ENCODE results near the gene LRRC36.

The LRRC36 gene

DNA sequence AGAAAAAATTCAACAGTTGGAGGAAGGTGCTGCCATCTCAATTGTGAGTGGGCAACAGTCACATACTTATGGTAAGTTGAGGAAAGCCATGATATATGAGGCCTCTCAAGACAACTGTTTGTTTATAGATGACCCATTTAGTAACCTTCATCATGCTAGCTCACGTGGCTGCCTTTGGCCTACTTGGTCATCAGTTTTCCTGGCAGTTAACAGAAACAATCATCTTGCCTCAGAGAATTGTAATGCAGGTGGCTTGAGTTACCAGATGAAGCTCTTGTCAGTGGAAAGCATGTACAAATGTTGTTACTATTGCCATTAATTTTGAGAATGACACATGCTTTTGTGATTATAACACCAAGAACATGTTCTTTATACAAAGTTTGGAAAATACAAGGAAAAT is 52.0 kb downstream of the LRRC36 start:
- TF ChIP-seq, protein P1, sequence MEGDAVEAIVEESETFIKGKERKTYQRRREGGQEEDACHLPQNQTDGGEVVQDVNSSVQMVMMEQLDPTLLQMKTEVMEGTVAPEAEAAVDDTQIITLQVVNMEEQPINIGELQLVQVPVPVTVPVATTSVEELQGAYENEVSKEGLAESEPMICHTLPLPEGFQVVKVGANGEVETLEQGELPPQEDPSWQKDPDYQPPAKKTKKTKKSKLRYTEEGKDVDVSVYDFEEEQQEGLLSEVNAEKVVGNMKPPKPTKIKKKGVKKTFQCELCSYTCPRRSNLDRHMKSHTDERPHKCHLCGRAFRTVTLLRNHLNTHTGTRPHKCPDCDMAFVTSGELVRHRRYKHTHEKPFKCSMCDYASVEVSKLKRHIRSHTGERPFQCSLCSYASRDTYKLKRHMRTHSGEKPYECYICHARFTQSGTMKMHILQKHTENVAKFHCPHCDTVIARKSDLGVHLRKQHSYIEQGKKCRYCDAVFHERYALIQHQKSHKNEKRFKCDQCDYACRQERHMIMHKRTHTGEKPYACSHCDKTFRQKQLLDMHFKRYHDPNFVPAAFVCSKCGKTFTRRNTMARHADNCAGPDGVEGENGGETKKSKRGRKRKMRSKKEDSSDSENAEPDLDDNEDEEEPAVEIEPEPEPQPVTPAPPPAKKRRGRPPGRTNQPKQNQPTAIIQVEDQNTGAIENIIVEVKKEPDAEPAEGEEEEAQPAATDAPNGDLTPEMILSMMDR (IDR thresholded peaks at IDR 0.05; ENCODE audit: low read depth, low read length): no peak
- no peak overlapping the region for H3K4me3 ChIP-seq (ENCODE audit: low read depth, low read length)
- DNase-seq (ENCODE audit: low read depth, low spot score): no peak
- in situ Hi-C loops (cut with HindIII; ENCODE audit: low sequenced_read_pairs): no loop called here

DNA sequence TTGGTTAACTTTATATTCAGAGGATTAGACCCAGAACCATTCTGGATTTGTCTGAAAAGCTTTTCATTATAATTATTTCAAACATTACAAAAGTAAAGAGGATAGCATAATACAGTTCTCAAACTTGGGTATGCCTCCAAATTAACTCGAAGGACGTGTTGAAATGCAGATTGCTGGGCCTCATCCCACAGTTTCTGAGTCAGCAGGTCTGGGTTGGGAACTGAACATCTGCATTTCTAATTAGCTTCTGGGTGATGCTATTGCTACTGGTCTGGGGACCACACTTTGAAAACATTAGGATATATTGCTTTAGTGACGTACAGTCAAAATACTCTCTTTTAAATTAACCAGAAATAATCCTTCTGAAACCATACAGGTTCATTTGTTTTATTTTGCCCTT is 56.7 kb downstream of the LRRC36 start:
- TF ChIP-seq, protein P1 (IDR thresholded peaks at IDR 0.05; ENCODE audit: low read depth, low read length): no peak
- no peak for DNase-seq (ENCODE audit: low read depth, low spot score)
- no peak overlapping the region for H3K4me3 ChIP-seq (ENCODE audit: low read depth, low read length)
- in situ Hi-C loops (cut with HindIII; ENCODE audit: low sequenced_read_pairs): no loop called here

DNA sequence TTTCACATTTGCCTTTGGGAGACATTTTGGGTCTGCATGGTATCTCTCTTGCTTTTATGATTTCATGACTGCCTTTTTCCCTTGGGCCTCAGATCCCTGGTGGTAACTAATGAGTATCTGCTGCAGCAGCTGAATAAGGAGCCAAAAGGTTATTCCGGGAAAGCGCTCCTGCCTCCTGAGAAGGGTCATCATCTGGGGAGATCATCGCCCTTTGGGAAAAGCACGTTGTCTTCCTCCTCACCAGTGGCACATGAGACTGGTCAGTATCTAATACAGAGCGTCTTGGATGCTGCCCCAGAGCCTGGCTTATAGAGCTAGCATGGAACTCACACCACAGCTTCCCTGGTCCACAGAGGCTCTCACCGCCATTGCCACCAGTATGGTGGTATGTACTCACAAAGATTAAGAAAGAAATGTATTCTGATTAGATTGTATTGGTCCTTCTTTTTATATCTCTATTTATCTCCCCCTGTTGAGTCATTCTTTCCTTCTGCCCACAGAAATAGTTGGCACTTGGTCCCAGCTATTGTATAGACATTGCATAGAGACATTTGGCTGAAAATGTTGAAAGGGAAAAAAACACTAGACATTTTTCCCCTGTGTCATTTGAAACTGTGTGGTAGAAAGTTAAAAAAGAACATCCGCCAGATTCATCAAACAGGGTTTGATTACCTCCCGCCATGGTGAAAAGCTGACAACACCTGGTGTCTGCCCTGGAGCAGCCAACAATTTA is 58.3 kb downstream of the LRRC36 start:
- in situ Hi-C loops (cut with HindIII; ENCODE audit: low sequenced_read_pairs): no loop called here
- H3K4me3 ChIP-seq (ENCODE audit: low read depth, low read length): no peak overlapping the region
- TF ChIP-seq, protein P1 (IDR thresholded peaks at IDR 0.05; ENCODE audit: low read depth, low read length): no peak
- no peak for DNase-seq (ENCODE audit: low read depth, low spot score)

DNA sequence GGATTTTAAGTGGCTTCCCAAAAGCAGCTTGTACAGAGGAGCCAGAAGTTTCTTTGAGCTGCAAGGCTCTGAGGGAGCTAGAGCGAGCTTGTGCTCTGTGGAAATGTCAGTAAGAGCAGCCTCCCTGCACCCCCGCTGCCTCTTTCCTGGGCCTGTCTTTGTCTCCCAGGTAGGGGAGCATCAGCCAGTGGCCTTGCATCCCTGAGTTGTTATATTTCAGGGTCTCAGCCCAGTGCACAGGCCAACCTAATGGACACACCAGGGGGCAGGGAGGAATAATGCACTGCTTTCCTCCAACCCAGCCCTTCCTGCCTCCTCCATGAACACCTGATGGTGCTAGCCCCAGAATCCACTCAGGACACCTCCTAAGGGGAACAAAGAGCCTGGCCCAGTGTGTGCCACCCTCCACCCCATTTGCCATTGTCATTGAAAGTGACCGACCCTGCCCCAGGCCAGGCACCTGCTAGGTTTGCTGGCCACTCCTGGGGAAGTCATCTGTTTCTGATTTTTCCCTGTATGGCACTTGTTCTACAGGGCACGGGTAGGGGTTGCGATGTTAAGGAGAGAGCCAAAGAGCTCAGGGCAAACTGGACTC is 60.3 kb downstream of the LRRC36 start:
- in situ Hi-C loops (cut with HindIII; ENCODE audit: low sequenced_read_pairs): no loop called here
- no peak for DNase-seq (ENCODE audit: low read depth, low spot score)
- no peak overlapping the region for H3K4me3 ChIP-seq (ENCODE audit: low read depth, low read length)
- TF ChIP-seq, protein P1 (IDR thresholded peaks at IDR 0.05; ENCODE audit: low read depth, low read length): no peak

DNA sequence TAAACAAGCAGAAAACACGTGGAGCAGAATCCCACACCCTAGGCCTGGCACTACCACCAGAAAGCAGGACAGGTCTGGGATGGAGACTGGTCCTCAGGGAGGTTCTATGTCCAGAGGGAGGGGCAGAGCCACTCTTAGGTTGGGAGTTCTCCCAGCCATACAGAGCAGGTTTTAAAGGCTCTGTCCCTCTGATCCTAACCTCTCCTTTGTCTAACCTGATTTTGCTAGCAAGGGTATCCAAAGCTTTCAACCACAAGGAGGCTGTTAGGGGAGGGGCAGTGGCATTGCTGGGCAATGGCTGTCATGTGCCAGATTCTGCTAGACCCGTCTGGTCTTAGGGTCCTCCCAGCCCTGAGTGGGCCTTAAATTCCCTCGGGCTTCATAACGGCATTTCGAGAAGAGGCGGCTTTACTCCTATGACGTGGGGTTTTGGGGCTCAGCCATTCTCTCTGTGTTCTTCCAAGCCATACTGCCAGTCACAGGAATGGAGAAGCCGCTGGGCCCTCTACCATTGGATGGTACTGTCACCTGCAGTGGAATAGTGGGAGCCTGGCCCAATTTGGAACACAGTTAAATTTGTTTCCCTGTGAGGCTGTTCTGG is 61.0 kb downstream of the LRRC36 start:
- H3K4me3 ChIP-seq (ENCODE audit: low read depth, low read length): no peak overlapping the region

DNA sequence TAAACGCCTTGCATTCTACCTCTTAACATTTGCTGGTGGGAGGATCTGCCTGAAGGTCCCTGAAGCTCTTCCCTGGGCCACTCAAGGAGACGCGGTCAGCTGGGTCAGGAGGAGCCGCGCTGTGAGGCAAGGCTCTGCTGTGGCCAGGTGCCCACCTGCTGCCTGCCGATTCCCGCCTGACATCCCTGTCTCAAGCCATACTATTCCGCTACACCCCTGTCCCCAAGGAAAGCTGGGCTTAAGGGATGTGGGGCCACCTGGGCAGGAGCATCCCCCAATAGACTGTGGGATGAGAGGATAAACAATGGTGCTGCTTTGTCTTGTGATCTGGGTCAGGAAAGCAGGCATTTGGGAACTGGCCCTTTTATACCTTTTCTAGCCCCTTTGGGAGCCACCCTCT is 61.6 kb downstream of the LRRC36 start:
- no peak overlapping the region for H3K4me3 ChIP-seq (ENCODE audit: low read depth, low read length)
- DNase-seq (ENCODE audit: low read depth, low spot score): no peak
- in situ Hi-C loops (cut with HindIII; ENCODE audit: low sequenced_read_pairs): no loop called here
- TF ChIP-seq, protein P1 (IDR thresholded peaks at IDR 0.05; ENCODE audit: low read depth, low read length): no peak

More for the DNA sequence above, 61.0 kb downstream of the LRRC36 start:
- TF ChIP-seq, protein P1 (IDR thresholded peaks at IDR 0.05; ENCODE audit: low read depth, low read length): no peak
- in situ Hi-C loops (cut with HindIII; ENCODE audit: low sequenced_read_pairs): no loop called here
- DNase-seq (ENCODE audit: low read depth, low spot score): no peak
